DMS79 treated with DMSO at 0.1 percent for 48 hours (cell line): Measurements from ENCODE around the gene MEOX1.
A peak's percentile ranks its signal among the peaks of the same experiment; 100 is the strongest.

Source experiments
- DNase-seq: peaks from one replicate; lab custom pipeline; 2025; lab: John Stamatoyannopoulos, UW

MEOX1 gene

GRCh38 chr17:43680461-43680860, 18.7 kb upstream of the MEOX1 start:
- peak; percentile 25 for DNase-seq

- DNase-seq: peak; percentile 40
Observed at GRCh38 chr17:43679911-43680310, 18.2 kb upstream of the MEOX1 start.

DNA sequence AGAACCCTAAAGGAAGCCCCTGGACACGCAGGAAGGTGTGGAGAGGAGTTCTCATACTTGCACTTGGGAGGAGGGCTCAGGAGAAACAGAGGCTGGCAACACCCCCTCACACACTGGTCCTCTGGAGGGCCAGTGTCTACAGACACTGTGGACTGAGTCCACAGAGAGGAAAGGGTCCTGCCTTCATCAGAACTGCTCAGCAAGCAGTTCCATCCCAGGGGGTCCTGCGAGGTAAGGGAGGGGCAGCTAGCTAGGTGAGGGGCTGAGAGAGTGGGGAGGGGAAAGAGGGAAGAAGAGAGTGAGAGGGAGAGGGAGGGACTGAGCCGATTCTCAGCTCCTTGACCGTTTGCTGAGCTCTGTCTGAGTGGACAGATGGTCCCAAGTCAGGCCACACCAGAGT, 17.7 kb upstream of the MEOX1 start:
- no peak for DNase-seq

- no peak for DNase-seq
Observed at GRCh38 chr17:43676471-43676870, 14.7 kb upstream of the MEOX1 start.

GRCh38 chr17:43674394-43674793, 12.7 kb upstream of the MEOX1 start:
- DNase-seq: no peak

GRCh38 chr17:43673516-43674323, 12.0 kb upstream of the MEOX1 start:
- DNase-seq: peak; percentile 52

GRCh38 chr17:43671755-43672519, 10.2 kb upstream of the MEOX1 start:
- DNase-seq: peak; percentile 23

DNA sequence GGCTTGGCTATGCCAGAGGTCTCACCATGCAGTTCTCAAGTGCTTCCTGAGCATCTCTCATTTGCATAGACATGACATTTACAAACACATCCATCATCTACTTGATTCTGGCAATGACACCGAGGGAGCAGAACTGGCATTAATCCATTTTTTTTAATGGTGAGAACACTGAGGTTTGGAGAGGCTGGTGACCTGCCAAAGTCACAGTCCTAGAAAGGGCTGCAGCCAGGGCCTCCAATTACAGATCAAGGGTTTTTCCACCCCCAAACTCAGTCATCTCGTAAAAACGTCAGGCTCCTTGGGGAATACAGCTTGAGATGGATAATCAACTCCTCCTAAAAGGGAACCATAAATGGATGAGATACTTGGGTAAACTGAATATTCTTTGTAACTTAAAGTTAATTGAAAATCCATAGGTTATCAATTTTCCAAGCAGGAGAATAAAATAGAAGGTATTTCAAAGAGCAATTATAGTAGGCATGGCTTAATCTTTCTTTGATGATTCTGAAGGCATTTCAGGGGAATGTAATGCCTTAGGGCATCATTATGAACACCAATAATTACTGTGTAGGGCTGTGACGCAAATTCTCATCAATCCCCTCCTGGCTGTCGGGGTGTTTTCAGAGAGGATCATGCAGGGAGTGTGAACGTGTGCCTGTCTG, 9.4 kb upstream of the MEOX1 start:
- DNase-seq: peak; percentile 97

GRCh38 chr17:43670645-43671030, 8.9 kb upstream of the MEOX1 start:
- DNase-seq: no peak

DNA sequence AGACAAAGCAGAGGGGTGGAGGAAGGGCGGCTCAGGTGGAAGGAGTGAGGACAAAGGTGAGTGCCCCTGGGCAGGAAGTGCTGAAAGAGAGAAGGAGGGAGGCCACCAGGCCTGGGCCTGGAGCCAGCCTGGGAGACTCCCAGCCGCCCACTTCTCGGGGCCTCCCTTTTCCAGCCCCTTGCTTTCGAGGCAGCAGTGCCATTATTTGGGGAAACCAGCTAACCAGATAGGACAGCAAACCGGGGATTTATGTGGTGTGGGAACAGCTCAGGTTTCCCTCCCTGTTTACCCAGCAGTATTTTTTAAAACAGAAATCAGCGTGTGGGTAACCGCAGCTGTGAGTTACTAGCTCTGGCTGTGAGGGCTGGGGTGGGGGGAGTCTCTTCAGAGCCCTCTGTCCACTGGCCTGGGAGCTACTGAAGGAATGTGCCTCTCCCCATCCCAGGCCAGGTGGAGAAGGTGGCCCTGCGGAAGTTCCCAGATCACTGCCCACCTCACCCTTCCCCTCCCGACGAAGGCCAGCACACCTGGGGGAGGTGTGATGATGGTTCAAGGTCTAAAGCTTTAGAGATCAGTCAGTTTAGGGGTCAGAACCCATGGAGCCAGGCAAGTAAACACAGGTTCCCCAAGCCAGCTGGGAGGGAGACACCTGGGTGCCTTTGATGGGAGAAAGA, 8.4 kb upstream of the MEOX1 start:
- peak; percentile 54 for DNase-seq

DNA sequence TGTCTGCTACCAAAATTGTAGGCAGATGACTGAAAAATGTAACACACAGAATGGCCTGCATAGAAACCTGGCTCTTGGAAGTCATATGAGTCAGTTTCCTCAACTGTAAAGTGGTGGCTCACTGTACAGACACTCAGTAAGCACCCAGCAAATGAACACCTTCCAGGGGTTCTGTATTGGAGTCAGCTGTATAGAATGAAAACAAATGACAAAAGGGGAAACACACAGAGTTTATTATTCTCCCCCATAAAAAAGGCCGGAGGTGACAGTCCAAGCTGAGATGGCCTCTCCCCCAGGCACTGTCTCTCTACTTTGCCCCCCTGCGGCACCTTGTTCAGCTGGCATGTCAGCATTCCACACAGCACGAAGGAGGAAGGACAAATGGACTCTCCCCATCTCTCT, 6.2 kb upstream of the MEOX1 start:
- DNase-seq: no peak

- no peak for DNase-seq
Observed at GRCh38 chr17:43667506-43667905, 5.8 kb upstream of the MEOX1 start.

GRCh38 chr17:43665937-43666236, 4.2 kb upstream of the MEOX1 start:
- no peak for DNase-seq

GRCh38 chr17:43665084-43665936, 3.6 kb upstream of the MEOX1 start:
- no peak for DNase-seq

DNA sequence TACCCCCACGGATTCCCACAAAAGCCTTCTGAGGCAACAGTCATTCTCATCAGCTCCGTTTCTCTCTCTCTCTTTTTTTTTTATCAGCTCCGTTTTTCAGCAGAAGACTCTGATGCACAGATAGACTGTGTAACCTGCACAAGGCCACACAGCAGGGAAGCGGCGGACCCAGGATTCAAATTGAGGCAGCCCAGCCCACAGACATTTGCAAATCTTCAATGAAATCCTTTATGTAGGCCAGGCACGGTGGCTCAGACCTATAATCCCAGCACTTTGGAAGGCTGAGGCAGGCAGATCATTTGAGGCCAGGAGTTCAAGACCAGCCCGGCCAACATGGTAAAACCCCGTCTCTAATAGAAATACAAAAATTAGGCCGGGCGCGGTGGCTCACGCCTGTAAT, 2.4 kb upstream of the MEOX1 start:
- DNase-seq: no peak

DNA sequence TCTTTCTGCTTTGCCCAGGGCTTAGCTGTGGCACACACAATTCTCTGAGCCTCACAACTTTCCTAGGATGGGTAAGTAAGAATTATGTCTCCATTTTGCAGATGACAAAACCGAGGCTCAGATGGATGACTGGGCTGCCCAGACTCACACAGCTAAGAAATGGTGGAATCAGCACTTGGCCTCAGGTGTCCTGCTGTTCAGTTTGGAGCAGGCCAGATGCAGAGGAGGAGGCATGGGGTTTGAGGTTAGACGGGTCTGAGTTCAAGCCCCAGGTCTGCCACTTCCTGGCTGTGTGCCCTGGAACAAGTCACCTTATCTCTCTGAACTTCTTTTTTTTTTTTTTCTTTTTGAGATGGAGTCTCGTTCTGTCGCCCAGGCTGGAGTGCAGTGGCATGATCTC, 1.7 kb upstream of the MEOX1 start:
- DNase-seq: no peak

- peak; percentile 41 for DNase-seq
Observed at GRCh38 chr17:43662413-43663141, 855 bp upstream of the MEOX1 start.

DNA sequence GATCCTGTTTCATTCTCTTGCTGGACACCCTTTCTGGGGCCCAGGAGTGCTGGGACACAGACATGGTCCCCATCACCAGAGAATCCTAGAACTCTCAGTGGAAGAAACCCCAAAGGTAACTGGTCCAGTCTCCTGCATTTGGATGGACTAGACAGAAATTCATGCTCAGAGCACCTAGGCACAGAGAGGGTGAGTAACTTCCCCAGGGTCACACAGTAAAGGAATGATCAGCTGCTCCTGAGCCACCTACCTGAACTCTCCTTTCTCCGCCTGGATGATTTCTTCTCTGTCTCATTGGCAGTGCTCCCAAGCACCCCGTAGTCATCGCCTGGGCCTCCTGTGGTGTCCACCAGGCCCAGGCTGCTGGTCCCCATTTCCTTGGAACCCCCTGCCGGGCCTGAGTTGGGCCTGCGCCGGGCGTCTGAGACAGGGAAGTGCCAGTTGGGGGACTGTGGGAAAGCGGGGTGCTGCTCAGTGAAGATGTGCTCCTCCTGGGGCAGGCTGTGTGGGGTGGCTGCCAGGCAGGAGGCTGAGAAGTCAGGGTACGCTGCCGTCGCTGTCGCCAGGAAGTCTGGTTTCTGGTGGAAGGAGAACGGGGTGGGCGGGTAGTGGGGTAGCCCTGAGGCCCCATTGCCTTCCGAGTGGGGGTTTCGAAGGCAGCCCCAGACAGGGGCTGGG, 767 bp downstream of the MEOX1 start:
- DNase-seq: no peak

- DNase-seq: no peak
Observed at GRCh38 chr17:43659823-43660617, 1.7 kb downstream of the MEOX1 start.
